ENCODE measurements around the gene HIF1A. TPM values are rescaled to one million over a fixed set of nuclear protein-coding genes. Genes with fewer than 3 reads are reported as not detected.

HIF1A gene
- total RNA-seq, result 100 to 1,000 TPM; 183 to 291 TPM
- polyA plus RNA-seq, result 100 to 1,000 TPM in 1 of 2 donors, 10 to 100 TPM in 1; 28.9 to 200 TPM
- long read RNA-seq, donor 1, transcript HIF1A-202 (15 exons, 3,919 nt), result major isoform, 17 of 67 reads
- long read RNA-seq, donor 1, partial matches to known transcripts, result 44 of 67 reads
- long read RNA-seq, donor 1, other reads (novel, unspliced or antisense), result 0 of 67 reads
- long read RNA-seq, donor 2, partial matches to known transcripts, result 15 of 19 reads
- long read RNA-seq, donor 2, other reads (novel, unspliced or antisense), result 0 of 19 reads
- long read RNA-seq, donor 3, partial matches to known transcripts, result 24 of 35 reads
- long read RNA-seq, donor 3, other reads (novel, unspliced or antisense), result 0 of 35 reads
- long read RNA-seq, donor 4, partial matches to known transcripts, result 17 of 21 reads
- long read RNA-seq, donor 4, other reads (novel, unspliced or antisense), result 0 of 21 reads
- long read RNA-seq, donor 5, transcript HIF1A-202 (15 exons, 3,919 nt), result major isoform, 12 of 70 reads
- long read RNA-seq, donor 5, transcript HIF1A-203 (15 exons, 3,922 nt), result minor isoform, 6 of 70 reads
- long read RNA-seq, donor 5, partial matches to known transcripts, result 47 of 70 reads
- long read RNA-seq, donor 5, other reads (novel, unspliced or antisense), result 0 of 70 reads

DNA sequence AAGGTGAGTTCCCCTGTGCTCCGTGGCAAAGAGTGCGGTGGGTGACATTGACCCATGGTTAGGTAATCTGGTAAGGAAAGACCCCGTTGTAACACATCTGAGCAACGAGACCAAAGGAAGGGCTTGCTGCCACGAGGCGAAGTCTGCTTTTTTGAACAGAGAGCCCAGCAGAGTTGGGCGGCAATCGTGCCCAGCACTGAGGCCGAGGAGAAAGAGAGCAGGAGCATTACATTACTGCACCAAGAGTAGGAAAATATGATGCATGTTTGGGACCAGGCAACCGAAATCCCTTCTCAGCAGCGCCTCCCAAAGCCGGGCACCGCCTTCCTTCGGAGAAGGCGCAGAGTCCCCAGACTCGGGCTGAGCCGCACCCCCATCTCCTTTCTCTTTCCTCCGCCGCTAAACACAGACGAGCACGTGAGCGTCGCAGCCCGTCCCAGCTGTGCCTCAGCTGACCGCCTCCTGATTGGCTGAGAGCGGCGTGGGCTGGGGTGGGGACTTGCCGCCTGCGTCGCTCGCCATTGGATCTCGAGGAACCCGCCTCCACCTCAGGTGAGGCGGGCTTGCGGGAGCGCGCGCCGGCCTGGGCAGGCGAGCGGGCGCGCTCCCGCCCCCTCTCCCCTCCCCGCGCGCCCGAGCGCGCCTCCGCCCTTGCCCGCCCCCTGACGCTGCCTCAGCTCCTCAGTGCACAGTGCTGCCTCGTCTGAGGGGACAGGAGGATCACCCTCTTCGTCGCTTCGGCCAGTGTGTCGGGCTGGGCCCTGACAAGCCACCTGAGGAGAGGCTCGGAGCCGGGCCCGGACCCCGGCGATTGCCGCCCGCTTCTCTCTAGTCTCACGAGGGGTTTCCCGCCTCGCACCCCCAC is at the start of gene HIF1A:
Gene HIF1A (plus strand): TSS at position 684 of the 865 bp plus-strand sequence. CDS start 292 bp downstream, outside the sequence.
- ATAC-seq (ENCODE audit: insufficient read depth, low FRiP score) (peak; percentile 94), DNase-seq (peak; percentile 98 to 100 (median 99))
- Histone ChIP-seq H3K27me3 (ENCODE audit: control insufficient read depth in 3 of 3, insufficient read depth in 3 of 3, low read length in 2 of 3) (no peaks in the 10 kb centered on the region), H3K27ac (ENCODE audit: low read depth in 1 of 2, low read length in 1 of 2) (peak within 1 kb of the TSS; percentile 99 to 100), H3K9me3 (ENCODE audit: control insufficient read depth in 4 of 4, insufficient read depth in 3 of 4, low read length in 3 of 4) (no peaks in the 10 kb centered on the region), H3K9ac (ENCODE audit: insufficient read depth in 1 of 2, low read length in 2 of 2) (peak within 1 kb of the TSS; percentile 87 to 99), H3K4me1 (ENCODE audit: control insufficient read depth in 5 of 5, insufficient read depth in 5 of 5, low read length in 5 of 5) (peaks cover 0 to 31% (median 11%) of the 10 kb centered on the region in 5 donors), H3K4me3 (peak within 1 kb of the TSS; percentile 99), H3K36me3 (ENCODE audit: control insufficient read depth in 4 of 4, insufficient read depth in 4 of 4, low read length in 4 of 4) (no peaks in the 10 kb centered on the region)
- WGBS, 2 donors, result 1% methylated on average over 44 to 68 of the region's 68 CpGs
- TF ChIP-seq, protein P1, sequence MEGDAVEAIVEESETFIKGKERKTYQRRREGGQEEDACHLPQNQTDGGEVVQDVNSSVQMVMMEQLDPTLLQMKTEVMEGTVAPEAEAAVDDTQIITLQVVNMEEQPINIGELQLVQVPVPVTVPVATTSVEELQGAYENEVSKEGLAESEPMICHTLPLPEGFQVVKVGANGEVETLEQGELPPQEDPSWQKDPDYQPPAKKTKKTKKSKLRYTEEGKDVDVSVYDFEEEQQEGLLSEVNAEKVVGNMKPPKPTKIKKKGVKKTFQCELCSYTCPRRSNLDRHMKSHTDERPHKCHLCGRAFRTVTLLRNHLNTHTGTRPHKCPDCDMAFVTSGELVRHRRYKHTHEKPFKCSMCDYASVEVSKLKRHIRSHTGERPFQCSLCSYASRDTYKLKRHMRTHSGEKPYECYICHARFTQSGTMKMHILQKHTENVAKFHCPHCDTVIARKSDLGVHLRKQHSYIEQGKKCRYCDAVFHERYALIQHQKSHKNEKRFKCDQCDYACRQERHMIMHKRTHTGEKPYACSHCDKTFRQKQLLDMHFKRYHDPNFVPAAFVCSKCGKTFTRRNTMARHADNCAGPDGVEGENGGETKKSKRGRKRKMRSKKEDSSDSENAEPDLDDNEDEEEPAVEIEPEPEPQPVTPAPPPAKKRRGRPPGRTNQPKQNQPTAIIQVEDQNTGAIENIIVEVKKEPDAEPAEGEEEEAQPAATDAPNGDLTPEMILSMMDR (IDR thresholded peaks at IDR 0.05; ENCODE audit: control extremely low read depth, extremely low read depth), result no peak

DNA sequence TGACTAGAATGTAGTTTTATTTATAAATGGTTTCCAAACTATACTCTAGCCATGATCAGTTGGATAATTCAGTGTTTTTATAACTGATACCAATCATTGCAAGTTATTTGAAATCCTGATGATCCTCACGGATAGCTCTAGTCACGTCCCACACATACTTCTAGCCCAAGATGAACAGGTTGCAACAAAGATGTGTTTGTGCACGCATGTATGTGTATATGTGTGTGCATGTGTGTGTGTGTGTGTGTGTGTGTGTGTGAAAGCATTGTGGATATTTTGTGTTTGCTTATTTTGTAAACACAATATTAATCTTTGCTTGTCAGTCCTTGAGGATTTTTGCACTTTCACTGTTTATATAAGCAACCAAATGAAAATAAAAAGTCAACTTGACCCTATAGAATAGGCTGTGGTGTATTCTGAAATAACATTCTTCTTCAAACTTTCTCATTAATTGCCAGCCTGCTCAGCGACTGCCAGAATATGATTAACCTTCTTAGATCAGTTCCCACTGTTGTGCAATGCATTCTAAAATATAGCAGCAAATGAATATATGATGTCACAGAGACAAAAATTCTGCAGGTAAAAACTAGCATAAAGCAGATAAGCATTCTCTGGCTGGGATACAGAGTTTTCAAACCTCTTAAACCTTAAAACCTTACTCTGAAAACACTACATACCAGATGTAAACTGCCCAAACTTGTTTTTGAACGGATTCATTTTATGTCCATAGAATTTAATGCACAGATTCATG is 48.8 kb upstream of the HIF1A start:
- H3K4me3 ChIP-seq, result no peak overlapping the region
- TF ChIP-seq, protein P1 (IDR thresholded peaks at IDR 0.05; ENCODE audit: control extremely low read depth, extremely low read depth), result no peak
- ATAC-seq (ENCODE audit: insufficient read depth, low FRiP score), result no peak

DNA sequence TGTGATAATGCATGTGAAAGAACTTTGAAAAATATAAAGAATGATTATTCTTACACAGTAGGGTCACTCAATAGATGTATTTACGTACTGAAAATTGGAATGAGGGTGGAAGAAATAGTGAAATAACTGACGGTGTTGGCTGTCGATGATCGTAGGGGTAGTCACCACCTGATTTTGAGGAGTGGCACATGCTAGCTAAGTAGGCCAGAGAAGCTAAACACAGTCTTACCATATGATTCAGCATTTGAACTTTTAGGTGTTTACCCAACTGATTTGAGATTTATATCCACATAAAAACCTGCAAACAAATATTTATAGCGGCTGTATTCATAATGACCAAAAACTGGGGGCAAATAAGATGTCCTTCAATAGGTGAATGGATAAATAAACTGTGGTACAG is 47.6 kb upstream of the HIF1A start:
- Histone ChIP-seq H3K9me3 (ENCODE audit: control insufficient read depth in 4 of 4, insufficient read depth in 3 of 4, low read length in 3 of 4) (no peaks in the 10 kb centered on the region), H3K9ac (ENCODE audit: insufficient read depth in 1 of 2, low read length in 2 of 2) (no peak overlapping the region), H3K4me3 (no peak overlapping the region), H3K36me3 (ENCODE audit: control insufficient read depth in 4 of 4, insufficient read depth in 4 of 4, low read length in 4 of 4) (no peaks in the 10 kb centered on the region), H3K27me3 (ENCODE audit: control insufficient read depth in 3 of 3, insufficient read depth in 3 of 3, low read length in 2 of 3) (no peaks in the 10 kb centered on the region), H3K4me1 (ENCODE audit: control insufficient read depth in 5 of 5, insufficient read depth in 5 of 5, low read length in 5 of 5) (peaks cover 0 to 4% (median 0%) of the 10 kb centered on the region in 5 donors), H3K27ac (ENCODE audit: low read depth in 1 of 2, low read length in 1 of 2) (no peak overlapping the region)
- 96% methylated on average over 5 of the region's 5 CpGs for WGBS, 2 donors
- TF ChIP-seq, protein P1 (IDR thresholded peaks at IDR 0.05; ENCODE audit: control extremely low read depth, extremely low read depth), result no peak
- DNase-seq, result no peak
- ATAC-seq (ENCODE audit: insufficient read depth, low FRiP score), result no peak

More for the DNA sequence above, 48.8 kb upstream of the HIF1A start:
- DNase-seq, result peak in 1 of 3 donors; percentile 48
- Histone ChIP-seq H3K9ac (ENCODE audit: insufficient read depth in 1 of 2, low read length in 2 of 2) (no peak overlapping the region), H3K27me3 (ENCODE audit: control insufficient read depth in 3 of 3, insufficient read depth in 3 of 3, low read length in 2 of 3) (no peaks in the 10 kb centered on the region), H3K9me3 (ENCODE audit: control insufficient read depth in 4 of 4, insufficient read depth in 3 of 4, low read length in 3 of 4) (no peaks in the 10 kb centered on the region), H3K4me1 (ENCODE audit: control insufficient read depth in 5 of 5, insufficient read depth in 5 of 5, low read length in 5 of 5) (peaks cover 0 to 4% (median 0%) of the 10 kb centered on the region in 5 donors), H3K27ac (ENCODE audit: low read depth in 1 of 2, low read length in 1 of 2) (no peak overlapping the region), H3K36me3 (ENCODE audit: control insufficient read depth in 4 of 4, insufficient read depth in 4 of 4, low read length in 4 of 4) (no peaks in the 10 kb centered on the region)
- WGBS, 2 donors, result 86 to 90% methylated on average over 5 of the region's 5 CpGs

Measured in lung (tissue), 16 donors.